AG09319 (cell line): ENCODE data around the gene CTNND2.

Source experiments
- DNase-seq: peaks from one replicate; pipeline ENCODE4 v3.0.0-alpha.2; 2010; ENCODE audit warnings: low read depth; ENCODE audit errors: extremely low read depth
- TF ChIP-seq, protein P1 (sequence below): IDR thresholded peaks from 2 replicates; pipeline ENCODE4 v1.5.1; 2011; ENCODE audit warnings: low read depth, mild to moderate bottlenecking, inconsistent platforms, low read length, moderate library complexity

CTNND2 gene

DNA sequence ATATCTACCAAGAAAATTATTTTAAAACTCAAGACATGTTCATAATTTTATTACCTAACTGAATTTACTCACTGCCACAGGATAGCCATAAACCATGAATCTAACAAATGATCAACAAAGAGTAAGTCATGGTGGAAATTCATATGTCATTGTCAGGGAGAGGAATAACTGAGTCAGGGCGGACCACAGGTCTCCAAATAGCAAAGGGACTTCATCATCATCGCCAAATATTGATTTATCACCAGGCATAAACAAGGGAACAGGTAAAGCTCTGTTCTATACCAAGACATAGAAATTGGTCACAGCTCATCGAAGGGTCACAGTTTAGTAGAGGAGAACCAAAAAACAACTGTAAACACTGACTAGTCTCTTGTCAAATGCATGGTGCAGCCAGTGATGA is 94.8 kb downstream of the CTNND2 start:
- no peak for DNase-seq
- TF ChIP-seq, protein P1, sequence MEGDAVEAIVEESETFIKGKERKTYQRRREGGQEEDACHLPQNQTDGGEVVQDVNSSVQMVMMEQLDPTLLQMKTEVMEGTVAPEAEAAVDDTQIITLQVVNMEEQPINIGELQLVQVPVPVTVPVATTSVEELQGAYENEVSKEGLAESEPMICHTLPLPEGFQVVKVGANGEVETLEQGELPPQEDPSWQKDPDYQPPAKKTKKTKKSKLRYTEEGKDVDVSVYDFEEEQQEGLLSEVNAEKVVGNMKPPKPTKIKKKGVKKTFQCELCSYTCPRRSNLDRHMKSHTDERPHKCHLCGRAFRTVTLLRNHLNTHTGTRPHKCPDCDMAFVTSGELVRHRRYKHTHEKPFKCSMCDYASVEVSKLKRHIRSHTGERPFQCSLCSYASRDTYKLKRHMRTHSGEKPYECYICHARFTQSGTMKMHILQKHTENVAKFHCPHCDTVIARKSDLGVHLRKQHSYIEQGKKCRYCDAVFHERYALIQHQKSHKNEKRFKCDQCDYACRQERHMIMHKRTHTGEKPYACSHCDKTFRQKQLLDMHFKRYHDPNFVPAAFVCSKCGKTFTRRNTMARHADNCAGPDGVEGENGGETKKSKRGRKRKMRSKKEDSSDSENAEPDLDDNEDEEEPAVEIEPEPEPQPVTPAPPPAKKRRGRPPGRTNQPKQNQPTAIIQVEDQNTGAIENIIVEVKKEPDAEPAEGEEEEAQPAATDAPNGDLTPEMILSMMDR, result no peak

DNA sequence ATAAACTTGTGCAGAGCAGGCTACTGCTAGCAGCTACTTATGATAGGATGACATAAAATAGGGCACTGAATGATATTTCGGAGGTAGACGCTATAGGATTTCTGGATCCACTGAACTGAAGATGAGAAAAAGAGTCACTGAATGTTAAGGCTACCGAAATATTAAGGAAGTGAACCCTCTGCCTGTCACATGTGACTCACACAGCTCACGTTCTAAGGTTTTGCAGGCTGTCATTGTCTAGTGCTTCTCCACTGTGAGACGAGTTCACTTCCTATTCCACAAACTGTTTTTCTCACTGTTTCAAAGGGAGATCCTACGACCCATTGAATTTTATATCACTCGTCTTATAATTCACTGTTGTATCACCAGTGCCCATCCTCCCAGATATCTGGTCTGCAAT is 100.8 kb downstream of the CTNND2 start:
- no peak for DNase-seq

GRCh38 chr5:11801061-11801460 is 103.2 kb downstream of the CTNND2 start:
- TF ChIP-seq, protein P1, result no peak
- no peak for DNase-seq

More for the DNA sequence above, 100.8 kb downstream of the CTNND2 start:
- TF ChIP-seq, protein P1, result no peak

GRCh38 chr5:11797132-11797531 is 107.1 kb downstream of the CTNND2 start:
- no peak for DNase-seq

DNA sequence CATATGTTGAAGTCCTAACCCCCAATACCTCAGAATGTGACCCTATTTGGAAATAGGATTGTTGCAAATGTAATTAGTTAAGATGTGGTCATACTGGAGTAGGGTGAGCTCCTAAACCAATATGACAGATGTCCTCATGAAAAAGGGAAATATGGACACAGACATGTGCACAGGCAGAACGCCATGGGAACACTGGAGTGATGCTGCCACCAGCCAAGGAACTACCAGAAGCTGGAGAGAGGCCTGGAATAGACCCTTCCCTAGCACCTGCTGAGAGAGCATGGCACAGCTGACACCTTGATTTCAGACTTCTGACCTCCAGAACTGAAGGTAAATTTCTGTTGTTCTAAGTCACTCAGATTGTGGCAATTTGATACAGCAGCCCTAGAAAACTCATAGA is 110.8 kb downstream of the CTNND2 start:
- TF ChIP-seq, protein P1, result no peak
- DNase-seq, result no peak

More at GRCh38 chr5:11797132-11797531, 107.1 kb downstream of the CTNND2 start:
- TF ChIP-seq, protein P1, result no peak

GRCh38 chr5:11792621-11793020 is 111.6 kb downstream of the CTNND2 start:
- TF ChIP-seq, protein P1, result no peak
- no peak for DNase-seq

- no peak for DNase-seq
- TF ChIP-seq, protein P1, result no peak
Observed at GRCh38 chr5:11791792-11792191, 112.5 kb downstream of the CTNND2 start.
